Activated CD8-positive, alpha-beta memory T cell treated with anti-CD3 and anti-CD28 coated beads for 4 hours (primary cell): ENCODE measurements around the gene SORL1-AS1.
"Not testable (repeated sequence)": the region's sequence is repeated elsewhere in the genome, so short reads cannot be mapped to it uniquely, and the experiment has no call there.

Experiments
- DNase-seq, 2 donors: peaks; one replicate each; pipeline ENCODE4 v3.0.0-alpha.2; 2020; ENCODE audit warnings: low read depth in 2 of 2

The SORL1-AS1 gene

GRCh38 chr11:121427400-121427744, 25.4 kb downstream of the SORL1-AS1 start:
- no peak for DNase-seq

GRCh38 chr11:121426476-121427399, 26.0 kb downstream of the SORL1-AS1 start:
- DNase-seq = no peak

- DNase-seq = no peak
Measured at GRCh38 chr11:121425828-121426227, 26.9 kb downstream of the SORL1-AS1 start.

- DNase-seq = no peak
Measured at GRCh38 chr11:121422675-121423074, 30.1 kb downstream of the SORL1-AS1 start.

GRCh38 chr11:121421149-121421901, 31.4 kb downstream of the SORL1-AS1 start:
- DNase-seq = no peak

- no peak for DNase-seq
Measured at GRCh38 chr11:121420398-121420797, 32.4 kb downstream of the SORL1-AS1 start.

- no peak for DNase-seq
Measured at GRCh38 chr11:121419836-121420235, 32.9 kb downstream of the SORL1-AS1 start.

- DNase-seq = peak; percentile 11 to 13
Measured at GRCh38 chr11:121418625-121419114, 34.1 kb downstream of the SORL1-AS1 start.

- DNase-seq = no peak
Measured at GRCh38 chr11:121417607-121418006, 35.2 kb downstream of the SORL1-AS1 start.

GRCh38 chr11:121417055-121417551, 35.7 kb downstream of the SORL1-AS1 start:
- DNase-seq = peak in 1 of 2 donors; percentile 4

GRCh38 chr11:121415856-121416255, 36.9 kb downstream of the SORL1-AS1 start:
- DNase-seq = no peak

GRCh38 chr11:121414141-121414913, 38.4 kb downstream of the SORL1-AS1 start:
- no peak for DNase-seq

GRCh38 chr11:121412711-121413415, 39.9 kb downstream of the SORL1-AS1 start:
- no peak for DNase-seq

- no peak for DNase-seq
Measured at GRCh38 chr11:121412000-121412587, 40.7 kb downstream of the SORL1-AS1 start.

GRCh38 chr11:121411330-121411729, 41.4 kb downstream of the SORL1-AS1 start:
- not testable (repeated sequence) for DNase-seq

- DNase-seq = not testable (repeated sequence)
Measured at GRCh38 chr11:121410041-121410440, 42.7 kb downstream of the SORL1-AS1 start.

GRCh38 chr11:121408830-121409229, 43.9 kb downstream of the SORL1-AS1 start:
- no peak for DNase-seq

- no peak for DNase-seq
Measured at GRCh38 chr11:121406291-121406690, 46.5 kb downstream of the SORL1-AS1 start.

GRCh38 chr11:121405646-121406045, 47.1 kb downstream of the SORL1-AS1 start:
- DNase-seq = no peak

- no peak for DNase-seq
Measured at GRCh38 chr11:121394785-121395184, 58.0 kb downstream of the SORL1-AS1 start.

GRCh38 chr11:121393855-121394254, 58.9 kb downstream of the SORL1-AS1 start:
- no peak for DNase-seq
